ENCODE data around the gene ARHGEF38. TPM values are rescaled to one million over a fixed set of nuclear protein-coding genes. Genes with fewer than 3 reads are reported as not detected.

The ARHGEF38 gene
- total RNA-seq, 1 donor: not detected

GRCh38 chr4:105591573-105591972 is 39.2 kb downstream of the ARHGEF38 start:
- H3K4me3 ChIP-seq (ENCODE audit: low read depth, low read length): no peak overlapping the region
- TF ChIP-seq CTCF (IDR thresholded peaks at IDR 0.05; ENCODE audit: insufficient read depth, low read length): no peak

GRCh38 chr4:105594099-105595010 is 41.9 kb downstream of the ARHGEF38 start:
- DNase-seq (ENCODE audit: low read depth): no peak
- H3K4me3 ChIP-seq (ENCODE audit: low read depth, low read length): no peak overlapping the region
- TF ChIP-seq CTCF (IDR thresholded peaks at IDR 0.05; ENCODE audit: insufficient read depth, low read length): no peak

More at GRCh38 chr4:105591573-105591972, 39.2 kb downstream of the ARHGEF38 start:
- no peak for DNase-seq (ENCODE audit: low read depth)

GRCh38 chr4:105596684-105597083 is 44.3 kb downstream of the ARHGEF38 start:
- no peak for TF ChIP-seq CTCF (IDR thresholded peaks at IDR 0.05; ENCODE audit: insufficient read depth, low read length)
- no peak overlapping the region for H3K4me3 ChIP-seq (ENCODE audit: low read depth, low read length)
- DNase-seq (ENCODE audit: low read depth): no peak

- DNase-seq (ENCODE audit: low read depth): no peak
- no peak for TF ChIP-seq CTCF (IDR thresholded peaks at IDR 0.05; ENCODE audit: insufficient read depth, low read length)
These were observed 45.6 kb downstream of the ARHGEF38 start for GRCh38 chr4:105598052-105598451.

GRCh38 chr4:105598787-105599186 is 46.4 kb downstream of the ARHGEF38 start:
- DNase-seq (ENCODE audit: low read depth): no peak
- H3K4me3 ChIP-seq (ENCODE audit: low read depth, low read length): no peak overlapping the region
- TF ChIP-seq CTCF (IDR thresholded peaks at IDR 0.05; ENCODE audit: insufficient read depth, low read length): no peak

More at GRCh38 chr4:105598052-105598451, 45.6 kb downstream of the ARHGEF38 start:
- H3K4me3 ChIP-seq (ENCODE audit: low read depth, low read length): no peak overlapping the region

- no peak overlapping the region for H3K4me3 ChIP-seq (ENCODE audit: low read depth, low read length)
- TF ChIP-seq CTCF (IDR thresholded peaks at IDR 0.05; ENCODE audit: insufficient read depth, low read length): no peak
- no peak for DNase-seq (ENCODE audit: low read depth)
These were observed 47.1 kb downstream of the ARHGEF38 start for GRCh38 chr4:105599482-105599881.
